SK-N-SH (cell line): ENCODE data around the gene STYXL1. TPM values are rescaled to one million over a fixed set of nuclear protein-coding genes. Genes with fewer than 3 reads are reported as not detected.

Experiments used
- CTCF ChIA-PET: fragments of 300-600, 350-600 bp; formaldehyde crosslinking; extraction: SDS; loops from one replicate; lab custom pipeline; 2021; lab: Yijun Ruan, JAX
- POLR2A ChIA-PET: fragments of 350-600 bp; sonication (Branson Sonifier 250); formaldehyde crosslinking; extraction: SDS; loops from one replicate; lab custom pipeline; 2020; ENCODE audit warnings: antibody characterized with exemption, inconsistent platforms; lab: Yijun Ruan, JAX
- DNase-seq: peaks from one replicate; pipeline ENCODE4 v3.0.0; 2012
- H2AFZ ChIP-seq: fragments of 200-600 bp; sonication (generic); 2 replicates; pipeline ENCODE4 v1.8.1; 2016; ENCODE audit warnings: antibody characterized with exemption, mild to moderate bottlenecking, low read depth
- H3F3A ChIP-seq: fragments of 200-600 bp; sonication (generic); replicated peaks from 2 replicates; pipeline ENCODE3; 2016; ENCODE audit warnings: antibody characterized with exemption, mild to moderate bottlenecking; ENCODE audit not compliant: insufficient read depth
- H3K27ac ChIP-seq, 2 experiments: fragments of 200-500 bp in 1 of 2; fragments of 200-600 bp in 1 of 2; sonication (Bioruptor generic) in 1 of 2; sonication (generic), shearing (Covaris generic) in 1 of 2; 2 replicates each; pipeline versions ENCODE4 v1.5.1 to v1.6.1; 2014 to 2016; ENCODE audit warnings: low read depth in 2 of 2, inconsistent platforms in 1 of 2, low read length in 1 of 2, mild to moderate bottlenecking in 1 of 2, mixed read lengths in 1 of 2
- H3K27me3 ChIP-seq: fragments of 200-600 bp; sonication (generic), shearing (Covaris generic); 2 replicates; pipeline ENCODE4 v1.6.1; 2016; ENCODE audit warnings: mixed run types; ENCODE audit not compliant: insufficient read depth
- H3K36me3 ChIP-seq, 2 experiments: fragments of 200-500 bp in 1 of 2; fragments of 200-600 bp in 1 of 2; sonication (Bioruptor generic) in 1 of 2; sonication (generic) in 1 of 2; replicated peaks in 1 of 2; 2 replicates each; pipeline versions ENCODE3 to v1.5.1; 2014 to 2016; ENCODE audit warnings: low read length in 1 of 2, mild to moderate bottlenecking in 1 of 2; ENCODE audit not compliant: insufficient read depth in 2 of 2, control insufficient read depth in 1 of 2
- H3K4me1 ChIP-seq, 2 experiments: fragments of 200-500 bp in 1 of 2; fragments of 200-600 bp in 1 of 2; sonication (Bioruptor generic) in 1 of 2; sonication (generic), shearing (Covaris generic) in 1 of 2; 2 replicates each; pipeline versions ENCODE4 v1.5.1 to v1.6.1; 2014 to 2016; ENCODE audit warnings: low read depth in 1 of 2, low read length in 1 of 2, mixed run types in 1 of 2; ENCODE audit not compliant: insufficient read depth in 2 of 2, control insufficient read depth in 1 of 2
- H3K4me2 ChIP-seq: fragments of 200-600 bp; sonication (generic), shearing (Covaris generic); 2 replicates; pipeline ENCODE4 v1.6.1; 2017; ENCODE audit warnings: mixed run types
- H3K4me3 ChIP-seq, 2 experiments: fragments of 200-500 bp in 1 of 2; fragments of 200-600 bp in 1 of 2; sonication (Bioruptor generic) in 1 of 2; sonication (generic), shearing (Covaris generic) in 1 of 2; 2 replicates each; pipeline versions ENCODE4 v1.5.1 to v1.8.1; 2014 to 2016; ENCODE audit warnings: low read depth in 2 of 2, inconsistent platforms in 1 of 2, low read length in 1 of 2, mild to moderate bottlenecking in 1 of 2, mixed read lengths in 1 of 2, moderate library complexity in 1 of 2
- H3K79me2 ChIP-seq: fragments of 200-600 bp; sonication (generic); 2 replicates; pipeline ENCODE4 v1.8.1; 2017; ENCODE audit warnings: mild to moderate bottlenecking; ENCODE audit not compliant: insufficient read depth
- H3K9ac ChIP-seq: fragments of 200-600 bp; sonication (generic); 2 replicates; pipeline ENCODE4 v1.6.1; 2017; ENCODE audit warnings: mixed run types
- H3K9me2 ChIP-seq: fragments of 200-600 bp; sonication (generic); 2 replicates; pipeline ENCODE4 v1.6.1; 2017; ENCODE audit warnings: mixed run types
- H3K9me3 ChIP-seq: fragments of 200-600 bp; sonication (generic); 2 replicates; pipeline ENCODE4 v1.6.1; 2017; ENCODE audit warnings: mixed run types, mild to moderate bottlenecking, moderate library complexity
- H4K20me1 ChIP-seq: fragments of 200-600 bp; sonication (generic); 2 replicates; pipeline ENCODE4 v1.6.1; 2017; ENCODE audit warnings: mild to moderate bottlenecking, mixed run types; ENCODE audit not compliant: insufficient read depth
- CHD2 ChIP-seq: fragments of 150-350 bp; IDR thresholded peaks from 2 replicates; pipeline ENCODE4 v1.6.1; 2018; ENCODE audit warnings: low read length; ENCODE audit not compliant: partially characterized antibody
- ELF1 ChIP-seq: IDR thresholded peaks from 2 replicates; pipeline ENCODE4 v1.4.0; 2012
- EP300 ChIP-seq, 2 experiments: IDR thresholded peaks; 2 replicates each; pipeline versions ENCODE4 v1.4.0 to v1.6.1; 2012; ENCODE audit warnings: borderline replicate concordance in 1 of 2, low read depth in 1 of 2, low read length in 1 of 2
- EZH2phosphoT487 ChIP-seq: fragments of 200-600 bp; sonication (generic); IDR thresholded peaks from 2 replicates; pipeline ENCODE4 v1.6.1; 2017; ENCODE audit warnings: low read depth, mixed run types, mild to moderate bottlenecking, antibody characterized with exemption, moderate library complexity, borderline replicate concordance
- FOXJ3 ChIP-seq: sonication (generic); formaldehyde crosslinking; IDR thresholded peaks from 2 replicates; pipeline ENCODE4 v1.5.1; 2020; ENCODE audit warnings: mild to moderate bottlenecking, missing genetic modification reagents
- FOXM1 ChIP-seq: IDR thresholded peaks from 2 replicates; pipeline ENCODE4 v1.4.0; 2012; ENCODE audit warnings: low read depth, mild to moderate bottlenecking
- GATA2 ChIP-seq: sonication (generic); formaldehyde crosslinking; IDR thresholded peaks from 2 replicates; pipeline ENCODE4 v1.5.0; 2020; ENCODE audit warnings: mild to moderate bottlenecking, missing genetic modification reagents
- JUND ChIP-seq: IDR thresholded peaks from 2 replicates; pipeline ENCODE4 v1.4.0; 2012
- NFIC ChIP-seq: IDR thresholded peaks from 2 replicates; pipeline ENCODE4 v1.4.0; 2012; ENCODE audit warnings: borderline replicate concordance
- NRF1 ChIP-seq: IDR thresholded peaks from 2 replicates; pipeline ENCODE4 v1.6.1; 2012; ENCODE audit warnings: low read depth, mild to moderate bottlenecking, low read length
- POLR2AphosphoS5 ChIP-seq: IDR thresholded peaks from 2 replicates; pipeline ENCODE4 v1.6.1; 2012; ENCODE audit warnings: low read depth, low read length
- RCOR1 ChIP-seq: fragments of 150-350 bp; IDR thresholded peaks from 2 replicates; pipeline ENCODE4 v1.6.1; 2017; ENCODE audit warnings: antibody characterized with exemption, low read length
- TAF1 ChIP-seq: IDR thresholded peaks from 2 replicates; pipeline ENCODE4 v1.6.1; 2012; ENCODE audit warnings: low read depth, mild to moderate bottlenecking, low read length, moderate library complexity, borderline replicate concordance
- TCF12 ChIP-seq: IDR thresholded peaks from 2 replicates; pipeline ENCODE4 v1.4.0; 2012
- YY1 ChIP-seq: IDR thresholded peaks from 2 replicates; pipeline ENCODE4 v1.4.0; 2012; ENCODE audit warnings: low read depth, mild to moderate bottlenecking
- WGBS: methylation state at CpG from one replicate; pipeline ENCODE4 v1.1.6; 2017; ENCODE audit warnings: low lambda C conversion rate; 5-methylcytosine and 5-hydroxymethylcytosine counted together
- polyA plus RNA-seq, 3 experiments: library from polyadenylated mRNA; depleted of rRNA; stranded (reverse); fragments of >200 nt; gene quantifications; 2 replicates each; pipeline ENCODE4 v1.2.3, GENCODE V29; 2012
- TF ChIP-seq, protein P1 (sequence below): IDR thresholded peaks from 2 replicates; pipeline ENCODE4; 2012
- TF ChIP-seq, protein P2 (sequence below): fragments of 150-350 bp; IDR thresholded peaks from 2 replicates; pipeline ENCODE4 v1.6.1; 2016; ENCODE audit warnings: mild to moderate bottlenecking, low read depth, low read length

STYXL1 gene
- polyA plus RNA-seq, 1 of the 3 experiments (the other 2 are of a cell fraction), result 86.6 TPM

DNA sequence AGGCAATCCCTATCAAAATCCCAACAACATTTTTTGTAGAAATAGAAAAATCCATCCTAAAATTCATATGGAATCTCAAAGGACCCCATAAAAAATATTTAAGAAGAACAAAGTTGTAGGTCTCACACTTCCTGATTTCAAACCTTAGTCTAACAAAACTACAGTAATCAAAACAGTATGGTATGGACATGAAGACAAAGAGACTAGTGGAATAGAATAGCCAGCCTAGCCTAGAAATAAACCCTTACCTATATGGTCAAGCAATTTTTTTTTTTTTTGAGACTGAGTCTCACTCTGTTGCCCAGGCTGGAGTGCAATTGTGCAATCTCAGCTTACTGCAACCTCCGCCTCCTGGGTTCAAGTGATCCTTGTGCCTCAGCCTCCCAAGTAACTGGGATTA lies 49.8 kb downstream of the STYXL1 start:
- no peaks in the 10 kb centered on the region for H3K9me3 ChIP-seq
- no peak overlapping the region for H3K27ac ChIP-seq
- H3K4me3 ChIP-seq, result no peak overlapping the region
- no peaks in the 10 kb centered on the region for H3K9me2 ChIP-seq
- no peak overlapping the region for H3K4me2 ChIP-seq
- ChIA-PET CTCF (interaction anchor here (9.4 kb wide), 1 partner anchor 23 kb away, joined by 56 read pairs; no protein-coding TSS in a partner anchor), POLR2A (no interaction called here)
- H3K79me2 ChIP-seq, result 0 out of 2 replicates have a peak, but pooled peaks cover 5% of the 10 kb centered on the region
- WGBS, result 93% methylated on average over 1 of the region's 1 CpG
- peaks cover 9% of the 10 kb centered on the region for H3F3A ChIP-seq
- peaks cover 6 to 11% of the 10 kb centered on the region in 2 experiments; a peak in 2 of 4 replicates for H3K4me1 ChIP-seq
- H2AFZ ChIP-seq, result no peak overlapping the region
- no peak for DNase-seq
- TF ChIP-seq EP300 (IDR thresholded peaks at IDR 0.05; ENCODE audit: borderline replicate concordance in 1 of 2, low read depth in 1 of 2, low read length in 1 of 2), result no peak
- TF ChIP-seq FOXM1, result no peak
- no peak for TF ChIP-seq JUND
- TF ChIP-seq, protein P1, sequence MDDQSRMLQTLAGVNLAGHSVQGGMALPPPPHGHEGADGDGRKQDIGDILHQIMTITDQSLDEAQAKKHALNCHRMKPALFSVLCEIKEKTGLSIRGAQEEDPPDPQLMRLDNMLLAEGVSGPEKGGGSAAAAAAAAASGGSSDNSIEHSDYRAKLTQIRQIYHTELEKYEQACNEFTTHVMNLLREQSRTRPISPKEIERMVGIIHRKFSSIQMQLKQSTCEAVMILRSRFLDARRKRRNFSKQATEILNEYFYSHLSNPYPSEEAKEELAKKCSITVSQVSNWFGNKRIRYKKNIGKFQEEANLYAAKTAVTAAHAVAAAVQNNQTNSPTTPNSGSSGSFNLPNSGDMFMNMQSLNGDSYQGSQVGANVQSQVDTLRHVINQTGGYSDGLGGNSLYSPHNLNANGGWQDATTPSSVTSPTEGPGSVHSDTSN, result no peak
- TF ChIP-seq ELF1, result no peak
- no peak for TF ChIP-seq TAF1
- no peaks in the 10 kb centered on the region for H4K20me1 ChIP-seq
- H3K9ac ChIP-seq, result no peak overlapping the region
- peaks cover 14 to 20% of the 10 kb centered on the region in 2 experiments for H3K36me3 ChIP-seq
- H3K27me3 ChIP-seq, result no peaks in the 10 kb centered on the region

DNA sequence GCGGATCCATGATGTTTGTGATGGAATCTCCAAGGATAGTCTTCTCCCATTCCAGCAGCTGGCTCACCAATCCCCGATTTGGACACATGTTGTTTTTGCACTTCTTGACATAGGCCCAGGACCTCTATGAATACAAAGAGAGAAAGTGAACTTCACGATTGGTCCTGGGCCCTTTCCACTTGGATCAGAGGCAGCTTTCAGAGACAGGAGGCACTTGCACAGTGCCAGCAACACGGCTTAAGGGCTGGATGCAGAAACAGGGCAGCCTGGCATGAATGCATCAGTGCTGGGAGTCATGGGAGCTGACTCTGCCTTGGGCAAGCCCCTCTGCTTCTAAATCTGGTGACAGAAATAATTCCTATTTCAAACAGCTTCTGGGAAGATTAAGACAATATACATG lies 51.3 kb downstream of the STYXL1 start:
- no peaks in the 10 kb centered on the region for H3K9me3 ChIP-seq
- POLR2A ChIA-PET, result no interaction called here
- H3K79me2 ChIP-seq, result 0 out of 2 replicates have a peak, but pooled peaks cover 5% of the 10 kb centered on the region
- no peak overlapping the region for H3K9ac ChIP-seq
- TF ChIP-seq, protein P2, sequence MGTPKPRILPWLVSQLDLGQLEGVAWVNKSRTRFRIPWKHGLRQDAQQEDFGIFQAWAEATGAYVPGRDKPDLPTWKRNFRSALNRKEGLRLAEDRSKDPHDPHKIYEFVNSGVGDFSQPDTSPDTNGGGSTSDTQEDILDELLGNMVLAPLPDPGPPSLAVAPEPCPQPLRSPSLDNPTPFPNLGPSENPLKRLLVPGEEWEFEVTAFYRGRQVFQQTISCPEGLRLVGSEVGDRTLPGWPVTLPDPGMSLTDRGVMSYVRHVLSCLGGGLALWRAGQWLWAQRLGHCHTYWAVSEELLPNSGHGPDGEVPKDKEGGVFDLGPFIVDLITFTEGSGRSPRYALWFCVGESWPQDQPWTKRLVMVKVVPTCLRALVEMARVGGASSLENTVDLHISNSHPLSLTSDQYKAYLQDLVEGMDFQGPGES, result no peak
- TF ChIP-seq EZH2phosphoT487, result no peak
- no peaks in the 10 kb centered on the region for H3K27me3 ChIP-seq
- no peak overlapping the region for H2AFZ ChIP-seq
- H3K27ac ChIP-seq, result no peak overlapping the region
- no peak overlapping the region for H3K4me2 ChIP-seq
- 81% methylated on average over 4 of the region's 4 CpGs for WGBS
- DNase-seq, result no peak
- no peak overlapping the region for H3K4me3 ChIP-seq
- peaks cover 10% of the 10 kb centered on the region for H3F3A ChIP-seq
- H3K36me3 ChIP-seq, result peaks cover 14 to 15% of the 10 kb centered on the region in 2 experiments
- no peaks in the 10 kb centered on the region for H3K9me2 ChIP-seq
- H4K20me1 ChIP-seq, result no peaks in the 10 kb centered on the region
- peaks cover 6 to 13% of the 10 kb centered on the region in 2 experiments; a peak in 2 of 4 replicates for H3K4me1 ChIP-seq
- CTCF ChIA-PET, result interaction anchor here (0.9 to 9.4 kb wide), 2 partner anchors 24 to 134 kb away, joined by 4 to 56 read pairs; no protein-coding TSS in a partner anchor

DNA sequence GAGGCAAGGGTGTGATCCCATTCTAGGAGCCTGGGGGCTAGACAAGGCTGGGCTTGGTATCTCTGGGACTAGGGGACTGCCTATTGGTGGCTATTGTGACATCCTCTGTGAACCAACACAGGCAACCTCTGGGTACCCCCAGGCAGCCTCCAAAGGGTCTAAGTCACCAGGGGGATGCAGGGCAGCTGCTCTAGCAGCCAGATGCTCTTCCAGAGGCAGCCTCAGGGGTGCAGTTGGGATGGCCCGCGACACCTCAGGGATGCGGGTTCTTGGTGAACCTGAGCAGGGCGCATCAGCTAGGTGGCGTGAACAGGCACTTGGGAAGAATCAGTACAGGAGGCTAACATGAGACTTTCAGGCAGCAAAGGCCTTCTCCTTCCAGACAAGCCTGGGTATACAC lies 51.8 kb downstream of the STYXL1 start:
- H3K4me2 ChIP-seq, result no peak overlapping the region
- ChIA-PET CTCF (interaction anchor here (1.7 to 9.4 kb wide), 2 partner anchors 15 to 25 kb away, joined by 4 to 56 read pairs; no protein-coding TSS in a partner anchor), POLR2A (no interaction called here)
- H3F3A ChIP-seq, result peaks cover 10% of the 10 kb centered on the region
- H3K4me3 ChIP-seq, result no peak overlapping the region
- no peak overlapping the region for H3K27ac ChIP-seq
- H4K20me1 ChIP-seq, result no peaks in the 10 kb centered on the region
- no peak overlapping the region for H2AFZ ChIP-seq
- peaks cover 13 to 14% of the 10 kb centered on the region in 2 experiments for H3K36me3 ChIP-seq
- DNase-seq, result no peak
- H3K9me2 ChIP-seq, result no peaks in the 10 kb centered on the region
- 95% methylated on average over 4 of the region's 5 CpGs for WGBS
- H3K9ac ChIP-seq, result no peak overlapping the region
- no peaks in the 10 kb centered on the region for H3K27me3 ChIP-seq
- peaks cover 6 to 13% of the 10 kb centered on the region in 2 experiments; a peak in 2 of 4 replicates for H3K4me1 ChIP-seq
- no peaks in the 10 kb centered on the region for H3K9me3 ChIP-seq
- 0 out of 2 replicates have a peak, but pooled peaks cover 5% of the 10 kb centered on the region for H3K79me2 ChIP-seq
- no peak for TF ChIP-seq CHD2
- TF ChIP-seq NFIC, result no peak
- TF ChIP-seq EP300 (IDR thresholded peaks at IDR 0.05; ENCODE audit: borderline replicate concordance in 1 of 2, low read depth in 1 of 2, low read length in 1 of 2), result no peak
- TF ChIP-seq GATA2 (CRISPR knock-in tag), result no peak
- no peak for TF ChIP-seq POLR2AphosphoS5
- TF ChIP-seq, protein P2, result no peak
- TF ChIP-seq ELF1, result no peak
- no peak for TF ChIP-seq FOXJ3 (CRISPR knock-in tag)
- TF ChIP-seq, protein P1, result no peak
- TF ChIP-seq FOXM1, result no peak
- TF ChIP-seq EZH2phosphoT487, result no peak
- no peak for TF ChIP-seq RCOR1
- TF ChIP-seq YY1, result no peak
- TF ChIP-seq TCF12, result no peak
- no peak for TF ChIP-seq NRF1
